VCaP (cell line): ENCODE measurements around the gene FANCL.
"Not testable (repeated sequence)": the region's sequence is repeated elsewhere in the genome, so short reads cannot be mapped to it uniquely, and the experiment has no call there.

ENCODE experiments used
- H3K27ac ChIP-seq: fragments of 450-650 bp; 2 replicates; pipeline ENCODE4 v1.5.1; 2017
- TF ChIP-seq, protein P1 (sequence below): fragments of 450-650 bp; conservative IDR thresholded peaks from 2 replicates; pipeline ENCODE4 v1.5.1; 2017; ENCODE audit warnings: mild to moderate bottlenecking, moderate library complexity

FANCL gene

DNA sequence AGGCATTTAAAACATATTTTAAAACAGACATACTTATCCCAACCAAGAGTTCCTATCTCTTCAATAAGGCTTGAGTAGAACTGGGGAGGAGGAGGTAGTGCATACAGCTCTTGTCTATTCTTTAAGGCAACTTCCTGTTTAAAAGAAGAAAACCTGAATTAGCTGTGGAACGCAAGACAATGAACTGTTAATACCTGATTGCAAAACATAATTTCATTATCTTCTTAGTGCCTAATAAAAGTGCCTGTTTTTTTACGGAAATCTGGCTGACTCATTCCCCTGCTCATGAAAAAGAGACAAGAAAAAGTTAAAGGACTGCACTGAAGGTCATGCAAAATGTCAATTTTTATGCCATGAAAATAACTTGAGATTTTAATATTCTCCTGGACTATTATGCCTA lies 19.2 kb downstream of the FANCL start:
- no peak overlapping the region for H3K27ac ChIP-seq
- TF ChIP-seq, protein P1, sequence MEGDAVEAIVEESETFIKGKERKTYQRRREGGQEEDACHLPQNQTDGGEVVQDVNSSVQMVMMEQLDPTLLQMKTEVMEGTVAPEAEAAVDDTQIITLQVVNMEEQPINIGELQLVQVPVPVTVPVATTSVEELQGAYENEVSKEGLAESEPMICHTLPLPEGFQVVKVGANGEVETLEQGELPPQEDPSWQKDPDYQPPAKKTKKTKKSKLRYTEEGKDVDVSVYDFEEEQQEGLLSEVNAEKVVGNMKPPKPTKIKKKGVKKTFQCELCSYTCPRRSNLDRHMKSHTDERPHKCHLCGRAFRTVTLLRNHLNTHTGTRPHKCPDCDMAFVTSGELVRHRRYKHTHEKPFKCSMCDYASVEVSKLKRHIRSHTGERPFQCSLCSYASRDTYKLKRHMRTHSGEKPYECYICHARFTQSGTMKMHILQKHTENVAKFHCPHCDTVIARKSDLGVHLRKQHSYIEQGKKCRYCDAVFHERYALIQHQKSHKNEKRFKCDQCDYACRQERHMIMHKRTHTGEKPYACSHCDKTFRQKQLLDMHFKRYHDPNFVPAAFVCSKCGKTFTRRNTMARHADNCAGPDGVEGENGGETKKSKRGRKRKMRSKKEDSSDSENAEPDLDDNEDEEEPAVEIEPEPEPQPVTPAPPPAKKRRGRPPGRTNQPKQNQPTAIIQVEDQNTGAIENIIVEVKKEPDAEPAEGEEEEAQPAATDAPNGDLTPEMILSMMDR: no peak

DNA sequence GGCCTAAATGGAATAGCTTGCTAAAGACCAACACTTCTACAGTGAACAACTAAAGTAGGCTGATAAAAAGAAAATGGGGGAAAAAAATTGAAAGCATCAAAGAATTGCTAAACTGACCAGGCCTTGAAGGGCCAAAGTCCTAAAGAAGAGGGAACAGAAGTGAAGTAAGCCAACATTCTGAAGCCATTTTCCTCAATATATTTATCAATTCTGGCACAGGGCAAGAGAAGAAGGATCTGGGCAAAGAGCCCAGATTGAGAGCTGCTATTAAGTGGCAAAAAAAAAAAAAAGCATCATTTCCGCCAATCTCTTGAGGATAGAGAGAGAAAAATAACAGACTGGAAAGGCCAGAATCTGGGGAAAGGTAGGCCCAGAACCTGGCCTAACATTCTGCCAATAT lies 25.7 kb downstream of the FANCL start:
- TF ChIP-seq, protein P1: no peak
- peak overlapping the region; percentile 58 for H3K27ac ChIP-seq

DNA sequence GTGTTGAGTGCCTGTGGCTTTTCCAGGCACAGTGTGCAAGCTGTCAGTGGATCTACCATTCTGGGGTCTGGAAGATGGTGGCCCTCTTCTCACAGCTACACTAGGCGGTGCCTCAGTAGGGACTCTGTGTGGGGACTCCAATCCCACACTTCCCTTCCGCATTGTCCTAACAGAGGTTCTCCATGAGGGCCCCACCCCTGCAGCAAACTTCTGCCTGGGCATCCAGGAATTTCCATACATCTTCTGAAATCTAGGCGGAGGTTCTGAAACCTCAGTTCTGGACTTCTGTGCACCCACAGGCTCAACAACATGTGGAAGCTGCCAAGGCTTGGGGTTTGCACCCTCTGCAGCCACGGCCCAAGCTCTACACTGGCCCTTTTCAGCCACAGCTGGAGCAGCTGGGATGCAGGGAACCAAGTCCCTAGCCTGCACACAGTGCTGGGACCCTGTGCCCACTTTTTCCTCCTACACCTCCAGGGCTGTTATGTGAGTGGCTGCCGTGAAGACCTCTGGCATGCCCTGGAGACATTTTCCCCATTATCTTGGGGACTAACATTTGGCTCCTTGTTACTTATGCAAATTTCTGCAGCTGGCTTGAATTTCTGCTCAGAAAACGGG lies 30.1 kb downstream of the FANCL start:
- H3K27ac ChIP-seq: not testable (repeated sequence)

DNA sequence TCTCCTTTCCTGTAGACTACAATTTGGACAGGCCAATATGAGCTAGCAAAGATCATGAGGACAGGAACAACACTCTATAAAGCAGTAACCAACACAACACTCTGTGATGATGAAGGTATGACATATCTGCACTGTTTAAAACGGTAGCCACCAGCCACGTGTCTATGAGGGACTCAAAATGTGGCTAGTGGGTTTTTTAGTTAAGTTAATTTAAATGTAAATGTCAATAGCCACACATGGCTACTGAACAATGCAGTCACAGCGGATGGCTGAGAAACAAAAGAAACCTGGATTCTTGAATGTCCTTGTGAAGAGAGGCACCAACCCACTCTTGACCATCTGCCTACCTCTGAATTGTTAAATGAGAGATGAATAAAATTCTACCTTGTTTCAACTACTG lies 33.9 kb downstream of the FANCL start:
- H3K27ac ChIP-seq: no peak overlapping the region
- TF ChIP-seq, protein P1: no peak

DNA sequence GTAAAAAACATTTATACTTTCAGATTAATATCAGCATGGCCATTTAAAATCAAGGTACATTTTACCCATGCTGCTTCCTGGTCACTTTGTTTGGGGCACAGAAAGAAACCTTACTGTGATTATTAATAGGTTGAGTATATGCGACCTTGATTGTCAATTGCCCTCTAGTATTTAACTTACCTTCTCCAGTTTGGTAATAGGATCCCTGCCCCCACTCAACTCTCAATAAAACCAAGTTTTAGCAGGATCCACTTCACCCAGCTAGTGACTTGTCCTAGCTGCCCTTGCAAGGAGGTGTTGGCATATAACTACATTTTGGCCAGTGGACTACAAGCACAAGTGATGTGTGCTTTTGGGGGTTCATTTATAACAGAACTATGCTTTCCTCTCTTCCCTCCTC lies 34.3 kb downstream of the FANCL start:
- no peak overlapping the region for H3K27ac ChIP-seq
- TF ChIP-seq, protein P1: no peak

DNA sequence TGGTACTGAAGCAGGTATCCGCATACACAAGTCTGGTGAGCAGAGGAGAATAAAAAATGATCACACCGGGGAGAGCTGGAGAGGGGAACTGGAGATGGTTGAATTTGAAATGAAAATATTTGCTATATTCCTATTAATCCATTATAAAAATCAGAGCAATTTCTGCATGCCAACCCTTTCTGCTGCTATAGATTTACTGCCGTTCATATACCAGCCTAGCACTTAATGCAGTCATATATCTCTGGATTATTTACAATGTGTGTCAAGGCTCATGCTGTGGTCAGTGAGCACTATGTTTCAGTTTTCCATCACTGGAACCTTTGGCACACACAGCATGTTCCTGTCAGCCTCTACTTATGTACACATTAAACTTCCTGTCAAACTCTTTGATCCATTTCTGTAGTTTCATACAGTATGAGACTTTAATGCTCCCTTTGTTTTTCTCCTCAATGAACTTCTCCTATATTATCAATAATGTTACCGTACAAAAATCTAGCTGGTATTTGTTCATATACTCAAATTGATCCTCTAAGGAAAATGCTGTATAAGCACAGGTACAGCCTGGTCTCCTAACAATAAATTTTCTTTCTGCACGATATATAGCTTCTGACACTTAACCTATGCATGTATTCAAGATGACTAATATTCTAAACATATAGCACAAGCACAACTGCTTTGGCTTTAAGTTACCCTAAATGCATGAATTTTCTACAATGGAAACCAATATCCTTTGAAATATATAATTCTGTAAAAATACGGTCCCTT lies 36.7 kb downstream of the FANCL start:
- TF ChIP-seq, protein P1: no peak
- peak overlapping the region; percentile 68 for H3K27ac ChIP-seq

DNA sequence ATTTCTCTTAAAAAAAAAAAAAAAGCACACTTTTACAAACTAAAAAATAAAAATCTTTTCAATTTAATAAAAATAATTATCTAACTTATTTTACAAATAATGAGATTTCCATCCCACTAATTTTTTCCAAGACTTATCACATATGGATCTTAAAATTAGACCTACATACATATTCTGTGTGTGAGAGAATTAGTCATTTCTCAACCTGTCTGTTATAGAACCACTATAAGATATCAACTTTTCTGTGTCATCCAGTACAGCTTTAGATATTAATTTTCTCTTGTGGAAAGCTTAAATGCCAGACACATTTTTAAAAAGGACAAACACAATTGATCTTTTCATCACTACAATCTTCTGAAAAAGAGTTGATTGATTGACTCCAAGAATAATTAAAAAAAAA lies 38.1 kb downstream of the FANCL start:
- TF ChIP-seq, protein P1: no peak
- peak overlapping the region; percentile 68 for H3K27ac ChIP-seq

DNA sequence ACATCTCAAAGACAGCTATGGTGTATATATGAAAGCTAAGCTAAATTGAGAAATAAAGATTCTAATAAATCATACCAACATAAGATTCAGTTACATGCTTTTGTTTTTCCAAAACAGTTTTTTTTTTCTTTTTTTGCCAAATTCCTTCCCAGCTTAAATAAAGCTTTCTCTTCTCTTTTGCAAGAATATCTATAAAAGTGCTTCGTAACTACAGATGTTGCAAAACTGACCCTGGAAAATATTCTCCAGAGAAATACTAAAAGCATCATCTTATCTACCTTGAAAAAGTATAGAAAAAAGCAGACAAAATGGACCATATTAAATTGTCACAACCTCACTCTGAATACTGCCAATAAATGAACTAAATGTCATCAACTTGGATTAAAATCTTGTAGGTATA lies 38.7 kb downstream of the FANCL start:
- peak overlapping the region; percentile 68; the same call in 1 of the 2 replicates for H3K27ac ChIP-seq
- TF ChIP-seq, protein P1: no peak
